Germinal center (tissue), 1 donor: ENCODE data around the gene SLC1A5.
A peak's percentile ranks its signal among the peaks of the same experiment; 100 is the strongest.
"Not testable (repeated sequence)": the region's sequence is repeated elsewhere in the genome, so short reads cannot be mapped to it uniquely, and the experiment has no call there.

Experiments used
- DNase-seq: peaks from one replicate; pipeline ENCODE4 v3.0.0; 2012; ENCODE audit warnings: mixed read lengths, low spot score

The SLC1A5 gene

GRCh38 chr19:46798713-46799112 is 10.3 kb upstream of the SLC1A5 start:
- DNase-seq: no peak

- DNase-seq: no peak
These were observed 9.5 kb upstream of the SLC1A5 start for GRCh38 chr19:46797881-46798280.

- no peak for DNase-seq
These were observed 3.5 kb upstream of the SLC1A5 start for GRCh38 chr19:46791944-46792343.

- DNase-seq: no peak
These were observed 977 bp upstream of the SLC1A5 start for GRCh38 chr19:46789371-46789770.

- no peak for DNase-seq
These were observed 559 bp upstream of the SLC1A5 start for GRCh38 chr19:46788968-46789338.

GRCh38 chr19:46787331-46788261 is 798 bp downstream of the SLC1A5 start:
- peak; percentile 42 for DNase-seq

- no peak for DNase-seq
These were observed 1.4 kb downstream of the SLC1A5 start for GRCh38 chr19:46787040-46787330.

- peak; percentile 83 for DNase-seq
These were observed 2.0 kb downstream of the SLC1A5 start for GRCh38 chr19:46786236-46787039.

GRCh38 chr19:46785980-46786235 is 2.5 kb downstream of the SLC1A5 start:
- DNase-seq: no peak

- DNase-seq: peak; percentile 34
These were observed 3.1 kb downstream of the SLC1A5 start for GRCh38 chr19:46785054-46785979.

- peak; percentile 77 for DNase-seq
These were observed 3.9 kb downstream of the SLC1A5 start for GRCh38 chr19:46784262-46785053.

GRCh38 chr19:46783670-46784069 is 4.7 kb downstream of the SLC1A5 start:
- DNase-seq: no peak

- no peak for DNase-seq
These were observed 5.9 kb downstream of the SLC1A5 start for GRCh38 chr19:46782355-46783019.

GRCh38 chr19:46777956-46778645 is 10.3 kb downstream of the SLC1A5 start:
- not testable (repeated sequence) for DNase-seq

GRCh38 chr19:46776927-46777911 is 11.2 kb downstream of the SLC1A5 start:
- DNase-seq: no peak

GRCh38 chr19:46775642-46776258 is 12.6 kb downstream of the SLC1A5 start:
- DNase-seq: no peak

- no peak for DNase-seq
These were observed 15.4 kb downstream of the SLC1A5 start for GRCh38 chr19:46773018-46773399.

- no peak for DNase-seq
These were observed 16.0 kb downstream of the SLC1A5 start for GRCh38 chr19:46772170-46773017.
